Left lobe of liver (tissue), 2 donors: ENCODE results near the gene LIPE. TPM values are rescaled to one million over a fixed set of nuclear protein-coding genes. Genes with fewer than 3 reads are reported as not detected.

ENCODE experiments used
- ATAC-seq: fragments of 200-7000 bp; cut with Tn5 transposase; one replicate; pipeline ENCODE4 v1.9.1; 2020; ENCODE audit warnings: mild to moderate bottlenecking, moderate library complexity
- DNase-seq: peaks from one replicate; pipeline ENCODE4 v3.0.0-alpha.2; 2020; ENCODE audit warnings: low spot score
- total RNA-seq: library from RNA; stranded (reverse); gene quantifications from one replicate; pipeline ENCODE4 v1.2.1, GENCODE V29; 2021
- donor health status: DM: no; HTN: no; CAD: no; lungs with moderate emphysema.
- donor health status: DM: no; HTN: yes; CAD: no.

The LIPE gene
- total RNA-seq, 1 donor from 2014 or later: 0.83 TPM

GRCh38 chr19:42356686-42357085 is 70.5 kb downstream of the LIPE start:
- ATAC-seq (no peak), DNase-seq (no peak)

- ATAC-seq: no peak
Observed at GRCh38 chr19:42355896-42356295, 71.3 kb downstream of the LIPE start.

GRCh38 chr19:42353341-42354015 is 73.7 kb downstream of the LIPE start:
- DNase-seq (no peak), ATAC-seq (no peak)

More at GRCh38 chr19:42355896-42356295, 71.3 kb downstream of the LIPE start:
- DNase-seq: no peak

GRCh38 chr19:42352301-42353259 is 74.6 kb downstream of the LIPE start:
- no peak for DNase-seq
- ATAC-seq: no peak

Other genes with a start within 250 kb of the LIPE start
- 15.0 TPM for gene DEDD2, start 209.7 kb downstream of the LIPE start, total RNA-seq
- 5.3 TPM for gene ZNF526, start 207.1 kb downstream of the LIPE start, total RNA-seq
- 15.1 TPM for gene GSK3A, start 184.8 kb downstream of the LIPE start, total RNA-seq
- gene ERF, start 172.3 kb downstream of the LIPE start, total RNA-seq: 35.9 TPM
- gene CIC, start 158.1 kb downstream of the LIPE start, total RNA-seq: 25.2 TPM
- gene PRR19, start 125.3 kb downstream of the LIPE start, total RNA-seq: 0.65 TPM
- 2.2 TPM for gene PAFAH1B3, start 124.8 kb downstream of the LIPE start, total RNA-seq
- not detected for gene TMEM145, start 114.1 kb downstream of the LIPE start, total RNA-seq
- 11.7 TPM for gene MEGF8, start 101.8 kb downstream of the LIPE start, total RNA-seq
- not detected for gene CNFN, start 37.1 kb downstream of the LIPE start, total RNA-seq
- gene CXCL17, start 15.6 kb upstream of the LIPE start, total RNA-seq: not detected
- 27.0 TPM for gene CEACAM1, start 101.1 kb upstream of the LIPE start, total RNA-seq
- 0.33 TPM for gene CEACAM8, start 167.5 kb upstream of the LIPE start, total RNA-seq